Right lung (tissue), 5 donors: ENCODE results near the gene OFD1. TPM values are rescaled to one million over a fixed set of nuclear protein-coding genes. Genes with fewer than 3 reads are reported as not detected.

Experiments
- DNase-seq, 2 donors: peaks; one replicate each; pipeline ENCODE4 v3.0.0-alpha.2; 2013
- polyA plus RNA-seq, 5 donors: library from polyadenylated mRNA; unstranded; fragments of 120-200 nt; gene quantifications; one replicate each; pipeline versions ENCODE4 v1.2.1 to v1.2.3, GENCODE V29; 2013; ENCODE audit warnings: inconsistent platforms in 1 of 5, low replicate concordance in 1 of 5; ENCODE audit not compliant: insufficient read length in 5 of 5, insufficient read depth in 1 of 5

Gene OFD1
- polyA plus RNA-seq, 5 donors: 50.4 to 80.4 (median 63.4) TPM

GRCh38 chrX:13750812-13751211, 16.3 kb downstream of the OFD1 start:
- DNase-seq: no peak

GRCh38 chrX:13752141-13752540, 17.6 kb downstream of the OFD1 start:
- DNase-seq: no peak

GRCh38 chrX:13752646-13753045, 18.1 kb downstream of the OFD1 start:
- no peak for DNase-seq

GRCh38 chrX:13754765-13755164, 20.2 kb downstream of the OFD1 start:
- no peak for DNase-seq

GRCh38 chrX:13755254-13755653, 20.7 kb downstream of the OFD1 start:
- DNase-seq: no peak

GRCh38 chrX:13756381-13756780, 21.8 kb downstream of the OFD1 start:
- DNase-seq: no peak

- DNase-seq: no peak
Measured at GRCh38 chrX:13759152-13759718, 24.7 kb downstream of the OFD1 start.

GRCh38 chrX:13760426-13760825, 25.9 kb downstream of the OFD1 start:
- DNase-seq: no peak

GRCh38 chrX:13761606-13762414, 27.3 kb downstream of the OFD1 start:
- DNase-seq: peak in 1 of 2 donors; percentile 25

- no peak for DNase-seq
Measured at GRCh38 chrX:13763489-13763888, 28.9 kb downstream of the OFD1 start.

GRCh38 chrX:13764281-13764680, 29.7 kb downstream of the OFD1 start:
- DNase-seq: no peak

- no peak for DNase-seq
Measured at GRCh38 chrX:13764765-13765164, 30.2 kb downstream of the OFD1 start.

GRCh38 chrX:13768939-13769338, 34.4 kb downstream of the OFD1 start:
- DNase-seq: no peak

- no peak for DNase-seq
Measured at GRCh38 chrX:13770013-13770535, 35.5 kb downstream of the OFD1 start.

GRCh38 chrX:13774696-13775095, 40.1 kb downstream of the OFD1 start:
- DNase-seq: no peak

GRCh38 chrX:13775837-13776236, 41.3 kb downstream of the OFD1 start:
- DNase-seq: no peak

- DNase-seq: no peak
Measured at GRCh38 chrX:13776387-13776786, 41.8 kb downstream of the OFD1 start.

- no peak for DNase-seq
Measured at GRCh38 chrX:13778916-13779315, 44.4 kb downstream of the OFD1 start.

GRCh38 chrX:13780868-13781427, 46.4 kb downstream of the OFD1 start:
- DNase-seq: no peak

- no peak for DNase-seq
Measured at GRCh38 chrX:13786048-13786447, 51.5 kb downstream of the OFD1 start.

GRCh38 chrX:13790206-13791131, 55.9 kb downstream of the OFD1 start:
- DNase-seq: no peak

GRCh38 chrX:13791145-13791544, 56.6 kb downstream of the OFD1 start:
- no peak for DNase-seq
